Uterus (tissue), 2 donors: ENCODE data around the gene P4HTM.

Source experiments
- POLR2A ChIP-seq, 2 donors: fragments of 450-650 bp; IDR thresholded peaks; one replicate each; pipeline ENCODE4 v1.6.1; 2016; ENCODE audit warnings: antibody characterized with exemption in 2 of 2, mild to moderate bottlenecking in 1 of 2, moderate library complexity in 1 of 2
- TF ChIP-seq, protein P1 (sequence below), 4 experiments: fragments of 200-600 bp in 2 of 4; fragments of 450-650 bp in 2 of 4; sonication (generic) in 2 of 4; IDR thresholded peaks; one replicate each; pipeline ENCODE4 v1.5.1; 2016 to 2019; ENCODE audit warnings: antibody characterized with exemption in 4 of 4, mild to moderate bottlenecking in 2 of 4, moderate library complexity in 1 of 4

DNA sequence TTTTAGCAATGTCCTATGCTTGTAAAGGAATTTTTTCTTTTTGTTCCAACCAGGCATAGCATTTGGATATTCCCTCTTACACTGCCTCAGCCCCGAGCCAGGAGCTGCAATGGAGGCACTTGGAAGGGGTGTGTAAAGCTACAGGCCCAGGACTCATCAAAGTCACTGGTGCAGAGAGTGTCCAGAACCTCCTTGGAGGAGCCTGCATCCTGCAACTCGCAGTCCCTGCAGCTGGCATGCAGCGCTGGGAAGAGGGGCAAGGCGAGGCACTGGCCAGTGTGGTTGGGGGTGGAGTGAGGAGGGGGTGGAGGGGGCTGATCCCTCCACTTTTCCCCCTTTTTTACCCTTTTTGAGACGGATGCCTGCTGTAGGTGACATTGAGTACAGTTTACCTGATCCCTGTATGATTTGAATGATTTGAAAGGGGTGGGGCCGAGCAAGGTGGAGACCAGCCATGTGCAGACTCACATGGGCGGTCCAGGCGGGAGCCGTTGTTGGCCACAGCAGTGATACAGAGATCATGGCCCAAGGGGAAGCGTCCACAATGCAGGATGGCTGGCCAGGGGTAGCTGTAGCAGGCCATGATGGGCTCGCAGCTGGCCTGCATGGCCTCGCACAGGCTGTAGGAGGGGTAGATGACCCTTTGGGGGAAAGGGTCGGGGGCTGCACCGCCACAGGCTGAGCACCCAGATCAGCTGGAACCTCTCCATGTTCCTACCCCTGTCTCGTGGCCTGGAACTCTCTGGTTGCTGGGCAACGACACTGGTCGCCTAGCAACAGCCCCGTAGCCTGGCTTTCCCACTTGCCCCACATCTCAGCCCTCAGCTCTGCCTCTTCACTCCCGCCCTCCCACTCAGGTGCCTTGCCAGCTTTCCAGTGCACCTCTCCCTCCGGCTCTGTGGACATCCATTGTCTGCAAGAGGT lies 7.9 kb downstream of the P4HTM start:
- no peak for TF ChIP-seq POLR2A (IDR thresholded peaks at IDR 0.05)
- TF ChIP-seq, protein P1, sequence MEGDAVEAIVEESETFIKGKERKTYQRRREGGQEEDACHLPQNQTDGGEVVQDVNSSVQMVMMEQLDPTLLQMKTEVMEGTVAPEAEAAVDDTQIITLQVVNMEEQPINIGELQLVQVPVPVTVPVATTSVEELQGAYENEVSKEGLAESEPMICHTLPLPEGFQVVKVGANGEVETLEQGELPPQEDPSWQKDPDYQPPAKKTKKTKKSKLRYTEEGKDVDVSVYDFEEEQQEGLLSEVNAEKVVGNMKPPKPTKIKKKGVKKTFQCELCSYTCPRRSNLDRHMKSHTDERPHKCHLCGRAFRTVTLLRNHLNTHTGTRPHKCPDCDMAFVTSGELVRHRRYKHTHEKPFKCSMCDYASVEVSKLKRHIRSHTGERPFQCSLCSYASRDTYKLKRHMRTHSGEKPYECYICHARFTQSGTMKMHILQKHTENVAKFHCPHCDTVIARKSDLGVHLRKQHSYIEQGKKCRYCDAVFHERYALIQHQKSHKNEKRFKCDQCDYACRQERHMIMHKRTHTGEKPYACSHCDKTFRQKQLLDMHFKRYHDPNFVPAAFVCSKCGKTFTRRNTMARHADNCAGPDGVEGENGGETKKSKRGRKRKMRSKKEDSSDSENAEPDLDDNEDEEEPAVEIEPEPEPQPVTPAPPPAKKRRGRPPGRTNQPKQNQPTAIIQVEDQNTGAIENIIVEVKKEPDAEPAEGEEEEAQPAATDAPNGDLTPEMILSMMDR (IDR thresholded peaks at IDR 0.05), result no peak
